Activated T-cell treated with anti-CD3 and anti-CD28 coated beads, Interleukin-2, amount 50 U/mL, for 4 hours (primary cell): ENCODE measurements around the gene DKKL1. TPM values are rescaled to one million over a fixed set of nuclear protein-coding genes. Genes with fewer than 3 reads are reported as not detected.

Source experiments
- ATAC-seq, 2 donors: fragments of 200-7000 bp; cut with Tn5 transposase; one replicate each; pipeline ENCODE4 v1.10.0; 2021
- DNase-seq: peaks from one replicate; pipeline ENCODE4 v3.0.0-alpha.2; 2020
- H3K27me3 Mint-ChIP-seq: one replicate; pipeline ENCODE4 v1.8.0; 2021; ENCODE audit warnings: low read depth, mixed read lengths
- H3K36me3 Mint-ChIP-seq: one replicate; pipeline ENCODE4 v1.8.0; 2022; ENCODE audit warnings: mixed read lengths; ENCODE audit not compliant: insufficient read depth
- H3K4me1 Mint-ChIP-seq: one replicate; pipeline ENCODE4 v1.8.0; 2021; ENCODE audit warnings: low read depth, mixed read lengths
- H3K4me3 Mint-ChIP-seq: one replicate; pipeline ENCODE4 v1.8.0; 2021; ENCODE audit warnings: mild to moderate bottlenecking, moderate library complexity, mixed read lengths
- H3K9me3 Mint-ChIP-seq: one replicate; pipeline ENCODE4 v1.8.0; 2021; ENCODE audit warnings: mixed read lengths
- total RNA-seq, 3 donors: library from RNA; stranded (reverse); gene quantifications; one replicate each; pipeline ENCODE4 v1.2.1, GENCODE V29; 2021

Gene DKKL1
- total RNA-seq, 3 donors from 2014 or later, result not detected

DNA sequence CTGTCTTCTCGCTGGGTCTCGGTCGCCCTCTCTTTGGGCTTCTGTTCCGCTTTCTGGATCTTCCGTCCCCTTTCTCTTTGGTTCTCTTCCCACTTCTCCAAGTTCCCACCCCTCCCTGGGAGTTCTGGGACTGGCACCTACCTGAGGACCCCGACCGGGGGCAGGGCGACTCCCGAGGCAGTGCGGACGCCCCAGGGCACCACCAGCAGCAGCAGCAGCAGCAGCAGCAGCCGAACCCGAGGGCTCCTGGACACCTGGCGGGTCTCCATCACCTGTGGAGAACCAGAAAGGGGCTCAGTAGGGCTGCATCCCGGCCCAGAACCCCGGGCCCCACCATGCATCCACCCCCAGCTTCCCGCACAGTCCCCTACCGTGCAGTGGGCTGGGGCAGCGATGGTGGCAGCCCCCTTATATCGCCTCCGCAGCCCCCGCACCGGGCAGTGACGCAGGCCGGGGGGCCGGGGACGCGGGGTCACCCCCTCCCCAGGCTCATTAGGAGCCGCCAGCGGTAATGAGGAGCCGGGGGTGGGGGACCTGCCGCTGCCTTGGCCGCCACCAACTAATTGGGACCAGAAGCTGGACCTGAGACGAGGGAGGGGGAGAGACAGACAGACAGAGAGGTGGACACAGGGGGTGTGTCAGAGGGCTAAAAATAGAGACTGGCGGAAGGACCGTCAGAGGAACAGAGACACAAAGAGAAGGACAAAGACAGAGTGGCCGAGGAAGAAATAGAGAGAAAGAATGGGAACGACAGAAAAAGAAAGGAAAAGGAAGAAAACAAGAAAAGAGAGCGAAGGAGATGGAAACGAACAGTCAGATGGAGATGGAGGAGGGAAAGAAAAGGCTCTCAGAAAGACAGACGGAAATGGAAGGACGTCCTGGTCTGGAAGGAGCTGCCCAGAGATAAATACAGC is 59.7 kb downstream of the DKKL1 start, which contains the start of gene PTH2:
TSS of gene PTH2 (minus strand) at position 371 of the 914 bp plus-strand sequence. CDS start at position 269, 102 bp downstream.
- H3K36me3 Mint-ChIP-seq, result no peaks in the 10 kb centered on the region
- no peak for DNase-seq
- H3K27me3 Mint-ChIP-seq, result peaks cover 84% of the 10 kb centered on the region
- peak; percentile 5 to 11 for ATAC-seq
- peak within 1 kb of the TSS; percentile 73 for H3K4me3 Mint-ChIP-seq
- peaks cover 50% of the 10 kb centered on the region for H3K4me1 Mint-ChIP-seq
- no peaks in the 10 kb centered on the region for H3K9me3 Mint-ChIP-seq

DNA sequence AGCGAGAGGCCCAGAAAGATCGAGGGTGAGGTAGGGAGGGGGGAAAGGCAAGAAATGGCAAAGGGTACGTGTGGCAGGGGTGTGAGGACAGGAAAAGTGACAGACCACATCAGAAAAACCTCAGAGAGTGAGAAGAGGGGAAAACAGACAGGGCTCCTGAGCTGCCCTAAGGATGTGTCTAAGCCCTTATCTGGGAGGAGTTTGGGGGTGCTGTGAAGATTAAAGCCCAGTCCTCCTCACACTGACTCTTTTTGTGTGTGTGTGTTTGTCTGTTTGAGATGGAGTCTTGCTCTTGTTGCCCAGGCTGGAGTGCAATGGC is 60.3 kb downstream of the DKKL1 start:
- peaks cover 55% of the 10 kb centered on the region for H3K4me1 Mint-ChIP-seq
- peaks cover 84% of the 10 kb centered on the region for H3K27me3 Mint-ChIP-seq
- no peak for DNase-seq
- no peaks in the 10 kb centered on the region for H3K36me3 Mint-ChIP-seq
- peak overlapping the region; percentile 37 for H3K4me3 Mint-ChIP-seq
- H3K9me3 Mint-ChIP-seq, result no peaks in the 10 kb centered on the region
- ATAC-seq, result peak in 1 of 2 donors; percentile 25

Other genes starting within 250 kb of the DKKL1 start
- 1 to 10 TPM; 4.0 to 6.3 (median 4.2) TPM for gene LIN7B, start 249.5 kb upstream of the DKKL1 start, total RNA-seq
- 1 to 10 TPM; 1.5 to 2.9 (median 2.6) TPM for gene C19orf73, start 244.7 kb upstream of the DKKL1 start, total RNA-seq
- 1 to 10 TPM; 3.4 to 5.0 (median 4.0) TPM for gene PPFIA3, start 244.3 kb upstream of the DKKL1 start, total RNA-seq
- not detected for gene HRC, start 208.5 kb upstream of the DKKL1 start, total RNA-seq
- under 1 TPM; 0.37 to 0.43 (median 0.38) TPM for gene TRPM4, start 206.1 kb upstream of the DKKL1 start, total RNA-seq
- gene SLC6A16, start 38.7 kb upstream of the DKKL1 start, total RNA-seq, result under 1 TPM; 0.20 to 0.92 (median 0.29) TPM
- gene CD37, start 28.5 kb upstream of the DKKL1 start, total RNA-seq, result 100 to 1,000 TPM in 2 of 3 donors, 10 to 100 TPM in 1; 99.6 to 116 (median 106) TPM
- under 1 TPM in 2 of 3 donors, not detected in 1; 0.16 to 0.33 TPM for gene TEAD2, start 1.5 kb upstream of the DKKL1 start, total RNA-seq
- gene KASH5, start 24.4 kb downstream of the DKKL1 start, total RNA-seq, result under 1 TPM; 0.24 to 0.48 (median 0.27) TPM
- gene PTH2, start 59.6 kb downstream of the DKKL1 start, total RNA-seq, result not detected
- gene GFY, start 61.5 kb downstream of the DKKL1 start, total RNA-seq, result not detected
- gene SLC17A7, start 77.7 kb downstream of the DKKL1 start, total RNA-seq, result under 1 TPM in 2 of 3 donors, not detected in 1; 0.08 to 0.13 TPM
- 100 to 1,000 TPM in 2 of 3 donors, 10 to 100 TPM in 1; 95.0 to 105 (median 105) TPM for gene PIH1D1, start 87.9 kb downstream of the DKKL1 start, total RNA-seq
- 10 to 100 TPM; 35.4 to 42.9 (median 35.8) TPM for gene ALDH16A1, start 89.3 kb downstream of the DKKL1 start, total RNA-seq
- gene FLT3LG, start 110.3 kb downstream of the DKKL1 start, total RNA-seq, result 10 to 100 TPM; 52.3 to 64.8 (median 56.9) TPM
- 1,000 to 10,000 TPM; 4,599 to 4,940 (median 4,852) TPM for gene RPL13A, start 123.7 kb downstream of the DKKL1 start, total RNA-seq
- 1,000 to 10,000 TPM; 2,890 to 3,149 (median 2,904) TPM for gene RPS11, start 132.6 kb downstream of the DKKL1 start, total RNA-seq
- 1 to 10 TPM; 5.8 to 9.5 (median 8.9) TPM for gene FCGRT, start 148.8 kb downstream of the DKKL1 start, total RNA-seq
- 1 to 10 TPM; 2.4 to 4.0 (median 3.5) TPM for gene RCN3, start 164.1 kb downstream of the DKKL1 start, total RNA-seq
- gene NOSIP, start 216.7 kb downstream of the DKKL1 start, total RNA-seq, result 10 to 100 TPM; 86.0 to 89.6 (median 87.0) TPM
- gene PRRG2, start 217.4 kb downstream of the DKKL1 start, total RNA-seq, result 1 to 10 TPM; 1.0 to 1.4 (median 1.3) TPM
- 10 to 100 TPM; 28.0 to 33.1 (median 28.7) TPM for gene PRR12, start 227.3 kb downstream of the DKKL1 start, total RNA-seq